Stimulated activated CD8-positive, alpha-beta memory T cell treated with anti-CD3 and anti-CD28 coated beads, Interleukin-4, amount 100 ng/mL, for 24 hours (primary cell): ENCODE data around the gene ATCAY.
"Not testable (repeated sequence)": the region's sequence is repeated elsewhere in the genome, so short reads cannot be mapped to it uniquely, and the experiment has no call there.

ENCODE experiments used
- DNase-seq: peaks from one replicate; pipeline ENCODE4 v3.0.0-alpha.2; 2020; ENCODE audit warnings: low read depth

ATCAY gene

DNA sequence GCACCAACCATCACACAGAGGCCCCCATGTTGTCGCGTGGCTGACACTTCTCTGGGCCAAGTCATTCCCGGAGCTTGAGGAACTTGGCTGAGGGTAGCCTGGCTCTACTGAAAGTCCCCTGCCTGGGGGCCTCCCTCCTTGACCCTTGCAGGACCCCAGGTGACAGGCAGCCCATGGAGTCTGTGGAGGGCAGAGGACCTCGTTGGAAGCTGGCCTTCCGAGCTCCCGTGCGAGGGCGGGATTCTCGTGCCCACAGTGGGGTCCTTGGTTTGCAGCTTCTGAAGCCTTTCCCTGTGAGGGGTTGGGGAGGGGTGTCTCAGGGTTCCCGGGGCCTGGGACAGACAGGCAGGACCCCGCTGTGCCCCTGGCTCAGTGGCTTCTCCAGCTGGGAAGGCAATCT is 68.8 kb downstream of the ATCAY start:
- DNase-seq = no peak

DNA sequence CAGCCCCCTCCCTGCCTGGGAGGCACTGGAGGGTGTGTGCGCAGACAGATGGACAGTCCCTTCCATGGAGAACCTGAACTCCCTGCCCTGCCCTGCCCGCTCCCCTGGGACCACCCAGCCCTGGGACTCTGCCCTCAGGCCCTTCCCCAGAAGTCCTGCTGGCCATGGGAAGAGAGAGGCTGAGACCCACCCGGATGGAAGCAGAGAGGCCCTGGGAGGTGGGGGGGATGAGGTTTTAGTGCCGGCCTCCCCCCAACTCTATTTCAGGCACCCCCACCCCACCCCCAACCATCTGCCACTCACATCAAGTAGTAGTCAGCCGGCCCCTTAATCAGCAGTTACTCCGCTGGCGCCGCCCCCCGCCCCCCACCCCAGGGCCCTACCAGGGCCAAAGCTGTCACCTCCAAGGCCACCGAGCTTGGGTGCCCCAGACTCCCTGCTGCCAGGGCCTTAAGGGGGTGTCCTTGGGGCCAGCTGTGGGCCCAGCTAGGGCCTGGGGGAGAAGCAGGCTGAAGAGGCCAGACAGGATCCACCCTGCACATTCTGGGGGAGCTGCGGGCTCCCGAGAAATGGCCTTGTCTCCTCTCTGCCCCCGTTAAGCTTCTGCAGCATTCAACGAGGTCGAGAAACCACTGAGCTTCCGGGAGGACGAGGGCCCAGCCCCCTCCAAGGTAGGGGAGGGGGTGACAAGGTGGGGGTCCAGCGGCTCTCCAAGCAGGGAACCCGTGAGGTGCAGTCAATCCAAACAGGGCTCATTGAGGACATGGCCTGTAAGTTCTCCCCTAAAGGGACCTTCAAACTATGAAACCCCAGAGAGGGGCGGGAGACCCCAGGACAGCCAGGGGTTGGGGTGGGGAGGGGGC is 69.7 kb downstream of the ATCAY start:
- no peak for DNase-seq

DNA sequence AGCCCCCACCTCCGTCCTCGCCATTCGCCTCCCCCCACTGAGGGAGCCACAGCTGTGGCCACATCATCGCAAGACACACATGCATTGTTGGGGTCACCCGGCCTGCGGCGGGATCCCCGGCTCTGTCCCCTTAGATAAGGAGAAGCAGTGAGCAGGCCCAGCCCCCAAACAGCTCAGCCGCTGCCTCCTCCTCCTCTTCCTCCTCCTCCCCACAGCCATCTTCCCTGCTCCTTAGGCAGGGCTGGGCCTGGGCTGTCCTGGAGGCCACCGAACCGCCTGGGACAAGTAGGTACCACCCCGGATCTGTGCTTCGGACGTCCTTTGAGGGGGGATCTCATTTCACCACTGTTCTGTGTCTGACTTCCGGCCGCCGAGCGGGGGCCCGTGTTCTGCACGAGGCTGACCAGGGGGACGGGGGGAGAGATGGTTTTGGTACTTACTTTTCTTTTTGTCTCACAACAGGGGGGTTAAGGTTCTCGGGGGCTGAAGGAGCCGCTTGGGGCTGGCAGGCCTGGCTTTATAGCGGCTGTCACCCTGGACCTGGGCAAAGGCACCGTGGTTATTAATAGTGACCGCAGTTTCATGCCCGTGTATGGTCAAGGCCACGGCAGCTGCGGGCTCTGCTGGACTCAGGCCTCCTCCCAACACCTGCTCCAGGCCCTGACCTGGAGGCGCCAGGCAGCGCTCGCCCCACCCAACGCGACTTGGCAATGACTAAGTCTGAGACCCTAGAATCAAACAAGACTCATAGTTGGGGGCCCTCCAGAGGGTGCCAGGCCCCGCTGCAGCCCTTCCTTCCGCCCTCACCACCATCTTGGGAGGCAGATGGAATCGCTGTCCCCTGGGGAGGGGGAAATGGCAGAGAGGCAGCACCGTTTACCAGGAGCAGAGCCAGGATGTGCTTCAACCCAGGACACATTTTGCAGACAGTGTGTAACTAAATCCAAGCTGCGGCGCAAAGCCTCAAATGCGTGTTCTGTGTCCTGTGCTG is 70.7 kb downstream of the ATCAY start:
- DNase-seq = no peak

DNA sequence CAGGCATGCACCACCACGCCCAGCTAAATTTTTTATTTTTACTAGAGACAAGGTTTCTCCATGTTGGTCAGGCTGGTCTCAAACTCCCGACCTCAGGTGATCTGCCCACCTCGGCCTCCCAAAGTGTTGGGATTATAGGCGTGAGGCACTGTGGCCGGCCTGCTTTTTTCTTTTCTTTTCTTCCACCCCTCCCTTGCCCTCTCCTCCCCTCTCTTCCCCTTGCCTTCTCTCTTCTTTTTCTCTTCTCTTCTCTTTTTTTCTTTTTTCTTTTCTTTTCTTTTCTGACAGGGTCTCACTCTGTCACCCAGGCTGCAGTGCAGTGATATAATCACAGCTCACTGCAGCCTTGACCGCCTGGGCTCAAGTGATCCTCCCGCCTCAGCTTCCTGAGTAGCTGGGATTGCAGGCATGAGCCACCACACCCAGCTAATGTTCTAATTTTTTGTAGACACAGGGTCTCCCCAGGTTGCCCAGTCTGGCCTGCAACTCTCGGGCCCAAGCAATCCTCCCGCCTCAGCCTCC is 72.3 kb downstream of the ATCAY start:
- DNase-seq = not testable (repeated sequence)

DNA sequence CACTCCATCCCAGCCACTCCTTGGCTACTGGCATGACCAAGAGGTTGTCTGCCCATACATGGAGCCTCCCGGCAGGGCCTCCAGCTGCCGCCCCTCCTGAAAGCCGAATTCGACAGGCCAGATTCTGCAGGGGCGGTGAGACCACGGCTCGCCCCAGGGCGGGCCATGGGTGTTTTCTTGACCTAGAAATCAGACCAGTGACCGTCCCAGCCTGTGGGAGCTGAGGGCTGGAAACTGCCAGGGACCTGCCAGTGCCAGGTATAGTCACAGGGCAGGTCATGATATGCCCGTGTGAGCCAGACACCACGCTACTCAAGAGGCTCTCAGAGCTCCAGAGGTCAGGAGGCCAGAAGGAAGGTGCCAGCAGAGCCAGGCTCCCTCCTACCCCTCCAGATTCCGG is 73.6 kb downstream of the ATCAY start:
- no peak for DNase-seq

DNA sequence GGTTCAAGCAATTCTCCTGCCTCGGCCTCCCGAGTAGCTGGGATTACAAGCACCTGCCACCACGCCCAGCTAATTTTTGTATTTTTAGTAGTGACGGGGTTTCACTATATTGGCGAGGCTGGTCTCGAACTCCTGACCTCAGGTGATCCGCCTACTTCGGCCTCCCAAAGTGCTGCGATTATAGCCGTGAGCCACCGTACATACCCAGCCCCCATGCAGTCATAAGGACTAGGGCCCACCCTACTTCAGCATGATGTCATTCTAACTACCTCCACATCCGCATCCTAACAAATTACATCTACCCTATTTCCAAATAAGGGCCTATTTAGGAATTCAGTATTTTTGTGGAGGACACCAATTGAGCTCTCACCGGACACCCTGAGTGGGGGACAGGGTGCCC is 74.8 kb downstream of the ATCAY start:
- DNase-seq = not testable (repeated sequence)

DNA sequence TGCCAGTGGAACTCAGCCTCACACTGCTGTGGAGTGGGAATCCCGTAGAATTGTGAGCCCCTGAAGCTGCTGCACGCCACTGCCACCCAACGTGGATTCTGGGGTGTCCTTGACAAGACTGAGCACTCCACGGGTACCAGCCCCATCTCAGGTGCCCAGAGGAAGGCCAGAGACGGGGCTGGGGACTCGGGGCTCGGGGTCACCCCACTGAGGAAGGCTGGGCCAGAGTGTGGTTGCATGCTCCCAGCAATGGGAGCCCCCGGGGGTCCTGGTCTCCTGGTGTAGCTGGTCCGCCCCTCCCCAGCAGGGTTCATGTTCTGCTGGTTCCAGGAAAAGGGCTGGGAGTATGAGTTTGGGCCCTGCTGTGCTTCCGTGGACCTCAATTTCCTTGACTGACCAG is 75.2 kb downstream of the ATCAY start:
- DNase-seq = no peak

DNA sequence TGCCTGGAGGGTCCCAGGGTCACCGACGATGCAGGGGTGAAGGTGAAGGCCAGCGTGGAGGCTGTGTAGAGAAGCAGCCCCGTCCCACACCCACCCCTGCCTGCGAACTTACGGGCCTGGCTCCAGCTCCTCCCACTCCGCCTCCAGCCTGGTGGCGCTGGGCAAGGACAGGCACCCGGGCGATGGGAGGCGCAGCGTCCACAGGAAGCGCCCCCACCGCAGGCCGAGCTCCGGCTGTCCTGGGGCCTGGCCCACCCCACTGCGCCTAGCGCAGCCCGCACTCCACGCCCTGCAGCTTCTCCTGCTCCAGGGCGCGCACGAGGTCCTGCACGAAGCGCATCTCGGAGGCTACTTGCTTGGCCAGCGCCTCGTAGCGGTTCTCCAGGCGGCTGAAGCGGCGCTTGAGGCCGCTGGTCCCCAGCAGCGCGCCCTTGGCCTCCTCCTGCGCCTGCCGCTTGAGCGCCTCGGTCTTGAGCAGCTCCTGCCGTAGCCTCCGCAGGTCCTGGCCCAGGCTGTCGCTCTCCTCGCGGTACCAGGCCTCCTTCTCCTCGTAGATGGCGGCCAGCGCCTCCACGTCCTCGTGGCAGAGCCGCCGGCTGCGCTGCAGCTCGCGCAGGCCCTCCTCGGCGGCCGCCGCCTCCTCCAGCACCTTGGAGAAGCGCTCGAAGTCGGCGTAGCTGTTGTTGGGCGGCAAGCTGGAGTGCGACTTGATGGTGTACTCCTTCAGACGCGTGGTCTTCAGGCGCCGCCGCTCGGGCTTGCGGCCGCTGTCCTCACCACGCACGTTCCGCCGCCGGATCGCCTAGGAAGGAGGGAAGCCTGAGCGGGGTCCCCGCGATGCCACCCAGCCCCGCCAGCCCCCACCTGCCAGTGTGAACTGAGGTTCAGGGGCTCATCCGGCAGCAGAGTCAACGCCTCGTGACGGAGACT is 78.6 kb downstream of the ATCAY start:
- DNase-seq = no peak

DNA sequence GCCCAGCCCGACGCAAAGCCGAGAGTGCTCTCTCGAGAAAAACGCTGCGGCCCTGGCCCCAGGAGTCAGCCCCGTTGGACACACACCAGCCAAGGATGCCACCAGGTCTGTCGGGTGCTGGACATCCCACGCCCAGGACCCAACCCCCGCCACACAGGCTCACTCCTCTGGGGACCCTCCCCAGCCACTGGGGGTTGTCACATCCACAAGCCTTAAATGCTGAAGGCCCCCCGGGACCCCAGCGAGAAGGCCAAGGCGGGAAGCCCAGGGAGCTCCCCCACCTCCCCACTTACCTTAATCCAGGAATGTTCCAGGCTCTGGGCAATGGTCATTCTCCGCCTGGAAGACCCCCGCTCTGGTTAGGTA is 79.3 kb downstream of the ATCAY start:
- no peak for DNase-seq

DNA sequence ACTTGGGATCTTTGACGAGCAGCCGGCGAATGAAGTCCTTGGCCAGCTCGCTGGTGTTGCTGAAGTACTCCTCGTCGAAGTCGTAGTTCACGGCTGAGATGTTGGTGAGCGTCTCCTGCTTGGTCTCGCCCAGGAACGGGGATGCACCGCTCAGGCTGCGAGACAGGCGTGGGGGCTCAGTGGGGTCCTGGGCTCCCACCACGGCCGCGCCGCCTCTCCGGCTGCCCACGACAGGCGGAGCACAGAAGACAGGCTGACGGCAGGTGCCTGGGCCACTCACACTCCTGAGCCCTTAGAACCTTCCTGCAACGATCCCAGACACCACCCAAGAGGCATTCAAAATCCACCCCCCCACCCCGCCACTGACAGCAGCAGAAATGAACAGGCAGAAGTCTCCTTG is 80.5 kb downstream of the ATCAY start:
- no peak for DNase-seq

DNA sequence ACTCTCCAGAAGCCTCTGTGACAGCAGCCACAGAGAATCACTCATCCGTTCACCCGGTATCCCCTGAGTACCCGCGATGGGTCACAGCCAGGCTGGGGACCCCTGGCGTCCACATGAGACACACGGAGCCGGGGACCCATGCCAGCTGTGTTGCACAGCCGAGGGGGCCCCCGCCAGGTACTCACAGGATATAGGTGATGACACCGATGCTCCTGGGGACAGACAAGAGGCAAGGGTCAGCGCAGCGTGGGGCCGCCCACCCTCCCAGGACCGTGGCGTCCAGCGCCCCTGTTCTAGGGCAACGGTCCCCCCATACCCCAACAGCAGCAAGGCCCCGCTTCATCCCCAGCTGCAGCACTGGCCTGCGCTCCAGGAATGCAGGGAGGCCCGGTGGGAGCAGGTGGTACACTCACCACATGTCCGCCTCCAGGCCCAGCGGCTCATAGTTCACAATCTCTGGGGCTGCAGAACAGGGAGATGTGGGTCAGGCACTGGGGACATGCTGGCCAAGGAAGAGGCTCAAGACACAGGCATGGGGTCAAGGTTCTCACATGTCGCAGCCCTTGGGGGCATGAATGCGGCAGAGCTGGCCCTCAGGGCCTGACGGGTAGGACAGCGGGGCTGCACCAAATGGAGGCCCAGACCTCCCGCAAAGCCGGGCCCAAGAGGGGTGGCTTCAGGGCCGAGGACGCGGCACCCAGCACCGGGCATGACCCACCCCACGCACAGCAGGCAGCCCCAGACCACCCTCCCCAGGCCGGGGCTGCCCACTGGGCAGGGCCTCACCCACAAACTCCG is 83.2 kb downstream of the ATCAY start:
- no peak for DNase-seq

DNA sequence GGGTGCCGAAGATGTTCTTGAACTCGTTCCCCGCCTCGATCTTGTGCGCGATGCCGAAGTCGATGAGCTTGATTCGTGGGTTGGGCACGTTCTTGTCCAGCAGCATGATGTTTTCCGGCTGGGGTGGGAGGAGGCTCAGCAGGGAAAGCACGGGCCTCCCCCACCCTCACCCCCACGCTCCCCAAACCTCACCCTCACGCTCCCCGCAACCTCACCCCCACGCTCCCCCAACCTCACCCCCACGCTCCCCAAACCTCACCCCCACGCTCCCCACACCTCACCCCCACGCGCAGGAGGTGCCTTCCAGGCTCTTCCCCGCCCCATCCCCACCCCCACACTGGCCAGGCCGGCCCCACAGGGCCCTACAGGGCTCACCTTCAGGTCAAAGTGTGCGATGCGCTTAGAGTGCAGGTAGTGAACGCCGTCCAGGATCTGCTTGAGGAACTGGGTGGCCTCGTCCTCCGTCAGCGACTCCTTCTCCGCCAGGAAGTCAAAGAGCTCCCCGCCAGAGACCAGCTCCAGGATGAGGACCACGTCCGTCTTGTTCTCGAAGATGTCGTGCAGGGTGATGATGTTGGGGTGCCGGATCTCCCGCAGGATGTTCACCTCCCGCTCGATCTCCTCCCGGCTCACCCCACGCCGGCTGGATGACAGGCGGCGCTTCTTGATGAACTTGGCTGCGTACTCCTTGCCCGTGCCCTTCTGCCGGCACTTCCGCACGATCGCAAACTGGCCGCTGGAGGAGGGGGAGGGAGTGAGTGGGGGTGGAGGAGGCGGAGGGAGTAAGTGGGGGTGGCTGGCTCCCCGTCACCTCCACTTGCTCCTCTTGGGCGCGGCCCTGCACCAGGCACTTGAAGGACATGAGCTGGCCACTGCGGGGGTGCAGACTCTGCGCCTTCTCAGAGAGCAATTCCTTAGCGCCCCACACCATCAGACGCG is 84.0 kb downstream of the ATCAY start:
- no peak for DNase-seq

DNA sequence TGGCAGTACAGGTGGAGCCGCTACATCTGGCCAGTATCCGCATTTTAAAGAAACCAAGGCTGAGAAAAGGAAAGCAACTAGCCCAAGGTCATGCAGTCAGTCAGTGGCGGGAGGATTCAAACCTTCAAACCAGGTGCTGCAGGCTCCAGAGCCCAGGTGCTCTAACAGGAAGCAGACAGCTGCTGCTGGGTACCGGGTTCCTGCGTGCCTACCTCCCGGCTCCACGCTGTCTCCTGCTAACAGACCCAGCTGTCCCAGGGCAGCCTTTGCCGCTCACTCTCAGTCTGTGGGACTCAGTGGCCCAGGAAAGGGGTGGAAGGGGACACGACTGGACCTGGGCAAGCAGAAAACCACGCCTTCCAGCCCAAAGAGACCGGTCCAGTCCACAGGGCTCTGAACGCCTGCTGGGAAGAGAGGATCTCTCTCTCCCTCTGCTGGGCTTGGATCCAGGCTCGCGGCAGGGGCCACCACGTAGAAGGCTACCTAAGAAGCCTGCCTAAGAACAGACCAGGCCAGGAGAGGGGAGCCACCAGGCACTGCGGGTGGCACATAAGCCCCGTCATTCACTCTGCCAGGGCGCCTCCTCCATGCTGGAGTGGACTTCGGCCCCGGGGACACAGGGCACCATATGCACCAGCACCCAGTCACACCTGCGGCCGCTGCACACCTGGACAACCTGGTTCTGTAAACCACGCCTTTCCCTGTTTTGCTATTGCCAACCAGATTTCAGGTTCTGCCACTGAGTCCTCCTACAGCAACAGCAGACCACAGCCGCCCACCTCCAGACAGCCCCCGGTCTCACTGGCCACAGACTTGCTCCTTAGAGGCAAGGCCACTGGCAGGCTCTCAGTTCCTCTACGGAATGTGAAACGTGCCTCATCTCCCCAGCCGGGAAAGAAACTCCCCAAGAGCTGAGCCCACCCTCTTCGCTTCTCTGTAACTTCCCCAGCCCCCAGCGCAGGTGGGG is 85.8 kb downstream of the ATCAY start:
- no peak for DNase-seq

DNA sequence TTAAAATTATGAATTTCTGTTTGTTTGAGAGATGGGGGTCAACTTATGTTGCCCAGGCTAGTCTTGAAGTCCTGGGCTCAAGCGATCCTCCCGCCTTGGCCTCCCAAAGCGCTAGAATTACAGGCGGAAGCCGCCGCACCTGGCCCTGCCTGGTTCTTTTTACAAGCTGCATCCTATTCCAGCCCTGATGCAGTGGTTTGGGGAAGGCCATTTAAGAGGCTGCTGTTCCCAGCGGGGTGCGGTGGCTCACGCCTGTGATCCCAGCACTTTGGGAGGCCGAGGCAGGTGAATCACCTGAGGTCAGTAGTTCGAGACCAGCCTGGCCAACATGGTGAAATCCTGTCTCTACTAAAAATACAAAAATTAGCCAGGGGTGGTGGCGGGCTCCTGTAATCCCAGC is 87.5 kb downstream of the ATCAY start:
- DNase-seq = not testable (repeated sequence)

DNA sequence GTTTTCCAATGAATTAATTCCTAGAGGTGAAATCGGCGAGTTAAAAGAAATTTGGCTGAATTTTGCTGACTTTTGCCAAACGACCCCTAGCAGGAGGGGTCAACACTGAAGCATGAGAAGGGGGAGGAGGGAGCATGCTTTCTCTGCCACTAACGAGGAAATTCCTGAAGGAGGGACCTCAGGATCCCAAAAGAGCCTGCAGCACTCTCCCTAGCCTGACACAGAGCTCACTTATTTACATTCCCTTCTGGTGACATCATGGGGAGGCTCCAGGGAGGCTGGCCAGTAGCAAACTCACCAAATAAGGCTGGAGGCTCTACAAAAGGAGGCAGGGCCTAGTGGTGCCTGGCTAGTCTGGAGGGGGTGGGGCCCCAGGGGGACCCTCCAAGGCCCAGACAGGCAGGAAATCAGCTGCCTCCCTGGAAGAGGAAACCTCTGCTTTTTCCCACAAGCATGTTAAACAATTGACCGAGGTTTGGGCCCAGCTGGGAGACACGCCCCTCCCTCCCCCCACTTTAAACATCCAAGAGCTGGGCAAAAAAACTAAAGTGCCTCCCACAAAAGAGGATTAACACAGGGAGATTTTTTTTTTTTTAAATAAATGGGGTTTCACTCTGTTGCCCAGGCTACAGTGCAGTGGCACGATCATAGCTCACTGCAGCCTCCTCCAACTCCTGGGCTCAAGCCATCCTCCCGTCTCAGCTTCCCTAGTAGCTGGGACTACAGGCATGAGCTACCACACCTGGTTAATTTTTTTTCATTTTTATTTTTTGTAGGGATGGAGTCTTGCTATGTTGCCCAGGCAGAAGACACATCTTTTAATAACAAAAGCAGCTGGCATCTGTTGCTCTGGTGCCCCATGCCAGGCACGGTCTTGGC is 88.3 kb downstream of the ATCAY start:
- DNase-seq = no peak

DNA sequence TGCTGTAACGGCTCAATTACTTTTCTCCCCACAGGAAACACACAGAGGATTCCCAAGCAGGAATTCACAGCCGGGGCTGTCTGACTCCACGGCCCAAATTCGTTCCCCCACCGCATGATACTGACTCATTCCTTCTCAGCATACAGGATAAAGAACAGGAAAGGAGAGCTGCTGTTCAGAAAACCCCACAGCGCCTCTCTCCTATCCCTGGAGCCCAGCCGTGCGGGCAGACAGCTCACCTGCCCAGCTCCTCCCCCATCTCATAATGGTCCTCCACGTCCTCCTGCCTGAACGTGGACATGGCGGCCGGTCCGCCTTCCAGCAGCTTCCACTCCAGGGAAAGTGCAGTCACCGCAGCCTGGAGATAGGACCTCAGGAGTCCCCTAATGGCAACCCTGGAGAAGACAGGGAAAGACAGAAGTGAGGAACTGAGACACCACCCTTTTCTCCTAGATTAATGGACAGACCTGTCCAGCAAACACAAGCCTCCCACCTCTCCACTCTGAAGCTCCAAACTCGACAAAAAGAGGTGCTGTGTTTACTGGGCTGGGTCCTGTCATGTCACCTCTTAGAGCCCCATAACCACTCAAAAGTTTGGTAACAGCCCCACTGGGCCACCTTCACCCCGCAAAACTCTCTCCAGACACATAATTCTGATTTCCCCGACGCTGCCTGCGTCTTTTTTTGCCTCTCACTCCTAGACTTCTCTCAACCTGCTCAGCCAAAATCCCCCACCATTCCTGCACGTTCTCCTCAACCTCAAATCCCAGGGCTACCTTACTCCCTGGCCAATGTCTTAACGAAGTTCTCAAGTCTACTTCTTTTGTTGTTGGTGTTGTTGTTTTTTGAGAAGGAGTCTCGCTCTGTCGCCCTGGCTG is 89.2 kb downstream of the ATCAY start:
- no peak for DNase-seq
